HG02938 (cell line): ENCODE results near the gene MAPK11.
"Not testable (repeated sequence)": the region's sequence is repeated elsewhere in the genome, so short reads cannot be mapped to it uniquely, and the experiment has no call there.

Experiments
- ATAC-seq: cut with Tn5 transposase; IDR thresholded peaks from one replicate; pipeline ENCODE4 v1.9.1; 2021; ENCODE audit warnings: mild to moderate bottlenecking, moderate library complexity; ENCODE audit not compliant: unreplicated experiment

The MAPK11 gene

GRCh38 chr22:50278956-50279619, 8.9 kb upstream of the MAPK11 start:
- ATAC-seq = no peak

DNA sequence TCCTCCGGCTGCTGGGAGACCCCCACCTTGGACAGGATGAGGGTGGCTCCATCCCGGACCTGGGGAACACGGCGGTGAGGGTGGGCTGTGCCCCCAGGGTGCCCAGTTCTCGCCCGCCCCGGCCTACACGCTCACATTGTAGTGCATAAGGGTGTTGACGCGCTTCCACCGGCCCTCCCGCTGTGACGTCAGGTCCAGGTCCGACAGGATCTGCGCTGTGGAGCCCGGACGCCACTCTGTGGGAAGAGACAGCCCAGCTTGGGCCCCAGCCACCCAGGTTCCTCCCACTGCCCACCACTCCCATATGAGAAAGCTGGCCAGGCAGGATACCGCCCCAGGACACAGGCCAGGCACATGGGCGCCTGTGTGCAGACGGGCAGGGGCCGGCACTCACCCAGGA, 8.3 kb upstream of the MAPK11 start:
- no peak for ATAC-seq

GRCh38 chr22:50277761-50278160, 7.6 kb upstream of the MAPK11 start:
- no peak for ATAC-seq

- ATAC-seq = no peak
Observed at GRCh38 chr22:50276143-50276542, 6.0 kb upstream of the MAPK11 start.

- ATAC-seq = no peak
Observed at GRCh38 chr22:50275181-50276055, 5.2 kb upstream of the MAPK11 start.

GRCh38 chr22:50274771-50275170, 4.6 kb upstream of the MAPK11 start:
- ATAC-seq = no peak

DNA sequence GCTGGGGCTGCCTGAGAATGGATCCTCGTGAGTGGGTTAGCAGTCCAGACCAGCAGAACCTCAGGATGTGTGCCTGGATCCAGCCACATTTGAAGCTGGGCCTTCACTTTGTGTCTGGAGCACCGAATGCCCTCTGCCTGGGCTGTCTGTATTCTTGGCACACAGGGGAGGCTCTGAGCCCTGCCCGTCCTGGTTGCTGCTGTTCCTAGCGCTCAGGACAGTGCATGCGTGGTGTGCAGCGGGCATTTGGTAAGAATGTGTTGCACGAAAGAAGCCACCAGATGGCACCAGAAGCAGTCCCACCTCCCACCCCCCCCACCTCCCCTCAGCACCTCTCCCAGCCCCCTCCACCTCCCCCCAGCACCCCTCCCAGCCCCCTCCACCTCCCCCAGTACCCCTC, 4.1 kb upstream of the MAPK11 start:
- ATAC-seq = no peak

DNA sequence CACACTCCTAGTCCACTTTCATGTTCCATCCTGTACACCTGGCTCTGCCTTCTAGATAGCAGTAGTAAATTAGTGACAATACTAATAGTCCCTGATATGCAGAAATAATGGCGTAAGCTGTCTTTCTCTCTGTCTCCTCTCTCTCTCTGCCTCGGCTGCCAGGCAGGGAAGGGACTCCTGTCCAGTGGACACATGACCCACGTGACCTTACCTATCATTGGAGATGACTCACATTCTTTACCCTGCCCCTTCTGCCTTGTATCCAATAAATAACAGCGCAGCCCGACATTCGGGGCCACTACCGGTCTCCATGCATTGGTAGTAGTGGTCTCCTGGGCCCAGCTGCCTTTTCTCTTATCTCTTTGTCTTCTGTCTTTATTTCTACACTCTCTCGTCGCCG, 3.6 kb upstream of the MAPK11 start:
- not testable (repeated sequence) for ATAC-seq

DNA sequence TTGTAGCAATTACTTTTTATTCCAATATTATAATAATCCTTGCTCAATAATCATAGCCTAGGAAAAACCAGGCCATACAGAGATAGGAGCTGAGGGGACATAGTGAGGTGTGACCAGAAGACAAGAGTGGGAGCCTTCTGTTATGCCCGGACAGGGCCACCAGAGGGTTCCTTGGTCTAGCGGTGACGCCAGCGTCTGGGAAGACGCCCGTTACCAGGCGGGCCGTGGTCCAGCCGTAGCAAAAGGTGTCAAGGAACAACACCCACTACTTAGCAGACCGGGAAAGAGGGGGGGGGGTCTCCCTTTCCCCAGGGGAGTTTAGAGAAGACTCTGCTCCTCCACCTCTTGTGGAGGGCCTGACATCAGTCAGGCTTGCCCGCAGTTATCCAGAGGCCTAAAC, 3.2 kb upstream of the MAPK11 start:
- not testable (repeated sequence) for ATAC-seq

DNA sequence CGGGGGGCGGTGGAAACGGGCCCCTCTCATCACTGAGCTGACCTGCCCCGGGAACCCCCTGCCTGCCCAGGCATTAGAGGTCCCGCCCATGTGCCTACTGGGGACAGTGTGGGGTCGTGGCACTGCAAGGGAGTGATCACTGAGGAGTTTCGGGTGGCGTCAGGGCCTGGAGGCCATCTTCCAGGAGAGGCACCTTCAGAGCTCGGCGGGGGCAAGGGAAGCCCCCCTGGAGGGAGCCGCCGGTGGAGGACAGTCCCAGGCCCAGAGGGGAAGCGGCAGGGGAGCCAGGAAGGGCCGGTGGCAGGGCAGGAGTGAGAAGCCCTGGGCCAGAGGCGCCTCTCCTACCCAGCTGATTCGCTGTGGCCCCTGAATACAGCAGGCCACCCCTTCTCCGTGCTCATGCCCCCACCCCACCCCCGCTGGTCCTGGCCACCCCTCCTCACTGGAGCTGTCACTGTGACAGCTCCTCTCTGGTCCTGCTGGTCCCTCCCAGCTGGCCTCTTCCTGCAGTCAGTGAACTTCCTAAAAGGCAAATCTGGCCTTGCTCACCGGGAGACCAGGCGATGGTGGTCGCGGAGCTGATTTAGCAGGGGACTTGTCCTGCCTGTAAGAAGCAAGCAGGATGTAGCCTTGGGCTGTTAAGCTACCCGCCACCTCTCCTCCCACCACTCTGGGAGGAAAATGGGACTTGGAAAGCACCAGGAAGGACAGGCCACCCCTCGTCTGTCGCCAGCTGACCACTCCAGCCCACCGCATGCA, 2.0 kb upstream of the MAPK11 start:
- no peak for ATAC-seq

DNA sequence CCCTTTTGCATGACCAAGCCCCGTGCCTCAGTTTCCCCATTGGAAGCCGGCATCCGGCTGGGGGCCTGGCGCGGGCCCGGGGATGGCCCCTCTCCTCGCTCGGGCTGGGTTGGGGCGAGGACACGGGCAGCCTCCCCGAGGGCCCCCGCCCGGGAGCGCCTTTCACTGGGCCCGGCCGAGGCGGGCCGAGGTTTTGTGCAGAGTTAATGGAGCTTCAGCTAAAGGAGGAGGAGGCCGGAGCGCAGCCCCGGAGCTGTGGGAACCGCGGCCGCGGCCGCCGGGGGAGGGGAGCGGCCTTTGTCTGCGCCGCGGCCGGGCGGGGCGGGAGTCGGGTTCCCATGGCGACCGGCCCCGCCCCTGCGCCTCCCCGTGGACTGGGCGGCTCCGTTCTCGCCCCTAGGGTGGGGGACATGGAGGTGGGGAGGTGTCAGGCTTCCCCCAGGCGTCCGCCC, 1.4 kb upstream of the MAPK11 start:
- ATAC-seq = no peak

GRCh38 chr22:50270666-50271394, 650 bp upstream of the MAPK11 start:
- ATAC-seq = no peak

GRCh38 chr22:50269573-50269969, 609 bp downstream of the MAPK11 start:
- ATAC-seq = no peak

- no peak for ATAC-seq
Observed at GRCh38 chr22:50268655-50269113, 1.5 kb downstream of the MAPK11 start.

DNA sequence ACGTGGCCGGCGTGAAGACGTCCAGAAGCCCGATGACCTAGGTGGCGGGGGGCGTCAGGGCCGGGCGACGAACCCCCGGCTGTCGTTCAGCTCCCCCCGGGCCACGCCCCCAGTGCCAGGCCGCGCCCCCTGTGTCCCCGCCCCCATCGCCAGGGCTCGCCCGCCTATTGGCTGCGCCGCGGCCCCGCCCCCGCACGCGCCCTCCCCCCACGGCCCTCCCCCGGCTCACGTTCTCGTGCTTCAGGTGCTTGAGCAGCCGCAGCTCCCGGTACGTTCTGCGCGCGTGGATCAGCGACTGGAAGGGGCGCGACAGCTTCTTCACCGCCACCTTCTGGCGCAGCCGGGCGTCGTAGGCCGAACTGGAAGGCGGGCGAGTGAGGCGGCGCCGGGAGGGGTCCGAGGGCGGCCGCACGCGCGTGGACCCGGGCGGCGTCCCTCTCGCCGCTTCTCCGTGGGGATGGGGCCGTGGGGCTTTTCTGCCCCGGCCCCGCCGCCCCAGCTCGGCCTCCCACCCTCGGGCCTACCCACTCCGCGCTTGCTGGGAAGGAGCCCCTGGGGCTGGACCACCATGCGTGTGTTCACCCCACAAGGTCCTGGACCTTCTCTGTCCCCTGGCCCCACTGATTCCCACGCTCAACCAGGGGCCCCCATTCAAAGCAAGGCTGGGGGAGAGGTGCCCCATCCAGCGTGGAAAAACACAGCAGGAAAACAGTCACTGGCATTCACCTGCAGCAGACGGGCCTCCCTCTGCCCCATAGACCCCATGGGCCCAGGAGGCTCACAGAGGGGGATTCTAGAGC, 2.4 kb downstream of the MAPK11 start:
- no peak for ATAC-seq

GRCh38 chr22:50266994-50267393, 3.2 kb downstream of the MAPK11 start:
- no peak for ATAC-seq

DNA sequence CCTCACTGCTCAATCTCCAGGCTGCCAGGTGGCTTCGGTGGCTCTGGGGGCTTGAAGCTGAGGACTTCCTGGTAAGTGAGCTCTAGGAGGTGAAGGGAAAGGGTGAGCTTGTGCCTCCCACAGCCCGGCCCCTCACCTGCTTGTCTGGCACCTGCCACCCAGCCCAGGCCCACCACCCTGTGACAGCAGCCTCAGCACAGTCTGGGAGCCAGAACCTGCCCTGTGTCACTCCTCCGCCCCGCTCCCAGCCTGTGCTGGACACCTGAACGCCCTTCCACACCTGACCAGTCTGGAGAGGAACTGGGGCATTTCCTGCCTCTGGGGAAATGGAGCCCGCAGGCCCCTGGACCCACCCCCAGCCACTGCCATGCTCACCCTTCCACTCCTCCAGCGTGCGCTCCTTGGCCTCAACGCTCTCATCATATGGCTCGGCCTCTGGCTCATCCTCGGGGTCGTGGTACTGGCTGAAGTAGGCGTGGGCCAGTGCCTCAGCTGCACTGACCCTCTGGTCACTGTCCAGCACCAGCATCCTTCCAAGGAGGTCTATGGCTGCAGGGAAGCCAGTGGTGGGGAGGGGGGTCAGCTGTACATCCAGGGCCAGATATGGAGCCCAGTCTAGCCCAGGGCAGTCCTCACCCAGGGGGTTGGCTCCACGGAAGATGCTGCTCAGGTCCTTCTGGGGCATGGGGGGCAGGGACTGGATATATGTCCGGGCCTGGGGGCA, 5.1 kb downstream of the MAPK11 start:
- no peak for ATAC-seq

GRCh38 chr22:50264104-50264745, 6.0 kb downstream of the MAPK11 start:
- no peak for ATAC-seq
